HEK293 (cell line): ENCODE data around the gene TCTN2.

ENCODE experiments used
- ATF2 ChIP-seq: fragments of 450-650 bp; formaldehyde crosslinking; IDR thresholded peaks from 2 replicates; pipeline ENCODE4 v1.5.1; 2016; ENCODE audit warnings: missing biosample characterization, missing genetic modification characterization, low read depth
- CTCF ChIP-seq: fragments of 450-650 bp; formaldehyde crosslinking; IDR thresholded peaks from 2 replicates; pipeline ENCODE4 v1.5.1; 2016; ENCODE audit warnings: missing biosample characterization, missing genetic modification characterization
- KLF17 ChIP-seq: fragments of 450-650 bp; formaldehyde crosslinking; IDR thresholded peaks from 2 replicates; pipeline ENCODE4 v1.5.1; 2016; ENCODE audit warnings: missing biosample characterization, missing genetic modification characterization
- ZBTB7A ChIP-seq: fragments of 450-650 bp; formaldehyde crosslinking; IDR thresholded peaks from 2 replicates; pipeline ENCODE4 v1.5.1; 2016; ENCODE audit warnings: low read depth, missing biosample characterization, missing genetic modification characterization
- ZNF785 ChIP-seq: fragments of 450-650 bp; formaldehyde crosslinking; IDR thresholded peaks from 2 replicates; pipeline ENCODE4 v1.5.1; 2016; ENCODE audit warnings: missing biosample characterization, missing genetic modification characterization

- no peak for TF ChIP-seq ZBTB7A (tag by site-specific recombination)
- TF ChIP-seq ATF2 (tag by site-specific recombination) = no peak
- TF ChIP-seq CTCF (tag by site-specific recombination) = no peak
- TF ChIP-seq KLF17 = no peak
- no peak for TF ChIP-seq ZNF785 (tag by site-specific recombination)
Observed at GRCh38 chr12:123671876-123672275, 963 bp downstream of the TCTN2 start.
